Uterine smooth muscle cell (primary cell): Measurements from ENCODE around the gene DEFB115. TPM values are rescaled to one million over a fixed set of nuclear protein-coding genes. Genes with fewer than 3 reads are reported as not detected.

Experiments
- total RNA-seq: library from RNA; depleted of rRNA; stranded (reverse); fragments of >200 nt; gene quantifications from 2 replicates; pipeline ENCODE4 v1.2.3, GENCODE V29; 2014

DEFB115 gene
- not detected in 2 replicates for total RNA-seq

DNA sequence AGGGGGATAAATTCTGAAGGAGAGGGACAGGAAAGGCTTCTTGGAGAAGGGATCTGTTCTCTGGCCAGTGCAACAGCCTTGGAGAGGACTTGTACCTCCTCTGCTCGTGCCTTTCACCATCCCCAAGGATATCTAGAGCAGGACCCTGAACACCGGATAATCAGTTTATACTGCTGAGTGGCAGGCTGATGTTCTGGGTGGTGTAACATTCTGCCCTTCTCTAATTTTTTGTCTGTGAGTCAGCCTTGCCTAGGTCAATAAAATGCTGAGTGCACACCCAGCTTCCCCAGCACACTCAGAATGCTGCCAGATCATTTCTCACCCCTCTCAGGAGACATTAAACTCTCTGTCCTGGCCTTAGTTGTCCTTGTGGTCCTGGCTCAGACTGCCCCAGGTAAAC is at the start of gene DEFB115:
TSS of gene DEFB115 (plus strand) at position 301 of the 400 bp plus-strand sequence. CDS start at position 301, 0 bp downstream.

GRCh38 chr20:31308535-31309162 is 51.2 kb downstream of the DEFB115 start, which contains the start of gene DEFB116:
TSS of gene DEFB116 (minus strand) at chr20:31308585. CDS start at chr20:31308585, 0 bp downstream.

Other genes starting within 250 kb of the DEFB115 start
- not detected in 2 replicates for gene DEFB116, start 50.9 kb downstream of the DEFB115 start, total RNA-seq
- not detected in 2 replicates for gene DEFB118, start 110.9 kb downstream of the DEFB115 start, total RNA-seq
- gene DEFB119, start 132.9 kb downstream of the DEFB115 start, total RNA-seq, result not detected in 2 replicates
- gene DEFB121, start 148.6 kb downstream of the DEFB115 start, total RNA-seq, result not detected in 2 replicates
- gene DEFB123, start 183.0 kb downstream of the DEFB115 start, total RNA-seq, result not detected in 2 replicates
- not detected in 2 replicates for gene DEFB124, start 217.5 kb downstream of the DEFB115 start, total RNA-seq
- gene REM1, start 217.6 kb downstream of the DEFB115 start, total RNA-seq, result not detected in 2 replicates